Right ventricle myocardium inferior (tissue), 1 donor: ENCODE measurements around the gene STRA8. TPM values are rescaled to one million over a fixed set of nuclear protein-coding genes. Genes with fewer than 3 reads are reported as not detected.

ENCODE experiments used
- ATAC-seq: fragments of 200-7000 bp; cut with Tn5 transposase; one replicate; pipeline ENCODE4 v1.9.1; 2020; ENCODE audit warnings: mild to moderate bottlenecking, moderate library complexity
- DNase-seq: peaks from one replicate; pipeline ENCODE4 v3.0.0; 2021; ENCODE audit errors: missing footprints
- intact Hi-C: fragments of 100-400 bp; cut with DNase I; formaldehyde crosslinking; loops from one replicate; pipeline ENCODE4 v1.11.0; 2022
- microRNA-seq: library from miRNA; unstranded; fragments of <30 nt; microRNA quantifications from one replicate; pipeline ENCODE4 v1.2.0, GENCODE V29; 2020
- total RNA-seq: library from RNA; stranded (reverse); fragmentation: NEBNext Ultra II Directional; extraction: Animal tissue kit (Norgen Biotek cat#: 25700); gene quantifications from one replicate; pipeline ENCODE4 v1.2.1, GENCODE V29; 2021
- donor health status: DM: no; HTN: yes; CAD: no; lungs with severe emphysema.

Gene STRA8
- total RNA-seq, 1 donor from 2014 or later: not detected

DNA sequence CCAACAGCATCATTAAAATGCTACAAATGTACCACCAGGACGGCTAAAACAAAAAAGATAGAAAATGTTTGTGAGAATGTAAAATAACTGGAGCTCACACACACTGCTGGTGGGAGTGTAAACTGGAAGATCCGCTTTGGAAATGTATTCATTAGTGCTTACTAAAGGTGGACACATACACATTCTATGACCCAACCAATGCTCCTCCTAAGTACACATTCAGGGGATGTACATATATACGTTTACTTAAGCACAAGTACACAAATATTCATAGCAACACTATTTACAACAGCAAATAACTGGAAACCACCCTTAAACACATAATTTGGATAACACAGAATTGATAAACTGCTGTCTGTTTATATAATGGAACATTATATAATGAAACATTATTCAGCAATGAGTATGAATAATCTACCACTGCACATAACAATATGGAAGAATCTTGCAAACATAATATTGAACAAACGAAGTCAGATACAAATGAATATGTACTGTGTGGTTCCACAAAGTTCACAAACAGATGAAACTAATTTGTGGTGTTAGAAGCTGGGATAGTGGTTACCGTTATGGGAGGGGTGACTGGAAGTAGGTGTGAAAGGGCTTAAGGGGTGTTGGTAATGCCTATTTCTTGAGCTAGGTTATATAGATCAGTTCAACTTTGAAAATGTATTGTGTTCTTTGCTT, 52.1 kb downstream of the STRA8 start:
- intact Hi-C loops: no loop called here
- DNase-seq: no peak
- ATAC-seq: no peak

DNA sequence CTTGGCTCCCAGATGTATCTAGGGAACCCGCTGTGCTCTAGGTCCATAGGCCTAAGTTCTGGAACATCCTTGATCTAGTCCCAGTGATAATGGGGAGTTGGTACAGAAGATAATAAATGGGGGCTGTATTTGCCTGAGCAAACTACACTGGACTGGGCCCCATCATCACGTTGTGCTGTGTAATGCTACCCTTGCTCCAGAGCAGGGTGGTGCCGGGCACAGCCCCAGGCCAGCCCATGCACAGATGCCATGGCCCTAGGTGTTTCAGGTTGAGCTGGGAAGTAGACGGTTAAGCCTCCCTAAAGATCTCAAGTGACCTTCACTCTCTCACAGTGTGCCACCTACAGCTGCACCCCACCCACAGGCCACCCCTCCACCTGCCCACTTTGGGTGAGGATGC, 53.2 kb downstream of the STRA8 start:
- ATAC-seq (no peak), DNase-seq (no peak)
- intact Hi-C loops: no loop called here

DNA sequence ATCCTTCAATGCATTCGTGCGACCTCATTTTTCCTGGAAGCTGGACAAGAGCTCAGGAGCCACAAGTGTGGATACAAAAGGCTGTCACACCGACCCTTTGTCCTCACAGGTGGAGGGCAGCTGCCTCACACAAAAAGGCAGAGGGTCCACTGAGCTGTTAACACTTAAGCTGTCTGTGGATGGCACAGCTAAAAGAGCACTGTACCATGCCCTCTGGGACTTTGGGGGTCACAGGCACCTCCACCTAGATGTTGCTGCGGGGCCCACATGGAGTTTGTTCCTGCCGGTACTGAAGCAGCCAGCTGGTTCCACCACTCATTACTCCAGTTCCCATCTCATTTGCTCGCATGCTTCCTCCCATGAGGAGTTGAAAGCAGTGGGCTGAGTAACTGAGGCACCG, 57.0 kb downstream of the STRA8 start:
- ATAC-seq (no peak), DNase-seq (no peak)
- intact Hi-C loops: no loop called here

- ATAC-seq (no peak), DNase-seq (no peak)
- intact Hi-C loops: no loop called here
Observed at GRCh38 chr7:135291809-135292253, 58.2 kb downstream of the STRA8 start.

- intact Hi-C loops: no loop called here
- no peak for DNase-seq
- no peak for ATAC-seq
Observed at GRCh38 chr7:135299235-135299634, 65.6 kb downstream of the STRA8 start.

DNA sequence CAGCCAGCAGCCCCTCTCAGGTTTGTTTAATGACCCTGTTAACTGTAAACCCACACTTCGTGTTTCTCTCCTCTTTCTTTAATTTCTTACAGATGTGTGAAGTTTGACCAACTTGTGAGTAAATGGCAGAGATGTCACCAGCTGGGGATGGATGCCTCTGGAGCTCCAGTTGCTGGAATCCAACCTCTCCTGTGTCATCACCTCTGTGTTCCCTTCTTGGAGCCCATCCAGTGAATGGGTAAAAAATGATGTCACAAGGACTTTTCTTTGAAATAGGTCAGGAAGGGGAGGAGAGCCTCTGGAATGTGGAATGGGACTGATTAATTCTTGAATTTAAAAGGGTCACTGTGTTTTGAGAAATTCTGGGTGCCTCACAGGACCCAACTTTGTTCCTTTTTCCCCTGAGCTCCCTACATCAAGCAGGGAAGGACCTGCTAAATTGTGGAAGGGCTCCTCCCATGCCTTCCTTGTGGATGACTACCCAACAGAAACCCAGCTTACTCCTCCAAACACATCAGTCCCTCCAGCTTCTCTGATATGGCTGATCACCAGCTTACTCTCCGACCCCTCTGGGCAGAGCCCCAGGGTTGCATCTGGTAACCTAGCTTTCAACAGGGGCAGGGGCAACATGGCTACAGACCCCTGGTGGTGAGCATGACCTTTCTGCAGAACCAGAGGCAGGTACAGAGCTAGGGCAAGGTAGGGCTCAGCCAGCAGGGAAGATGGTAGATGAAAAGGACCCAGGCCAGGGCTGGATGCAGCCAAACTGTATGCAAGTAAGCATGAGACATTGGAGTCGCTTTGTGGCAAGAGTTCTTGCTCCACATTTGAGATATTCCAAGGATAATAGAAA, 67.5 kb downstream of the STRA8 start:
- DNase-seq (no peak), ATAC-seq (no peak)
- intact Hi-C loops: no loop called here

Small RNAs within 50 kb of the gene (microRNA-seq; reads per million reads assigned to microRNA genes)
- gene MIR6509: not detected

Other genes with a start within 250 kb of the STRA8 start
- gene AGBL3, start 247.3 kb upstream of the STRA8 start, total RNA-seq: 2.2 TPM
- gene TMEM140, start 85.8 kb upstream of the STRA8 start, total RNA-seq: 24.3 TPM
- 22.5 TPM for gene CYREN, start 63.1 kb upstream of the STRA8 start, total RNA-seq
- gene WDR91, start 22.3 kb upstream of the STRA8 start, total RNA-seq: 3.8 TPM